ENCODE data around the gene RS1. TPM values are rescaled to one million over a fixed set of nuclear protein-coding genes. Genes with fewer than 3 reads are reported as not detected.

RS1 gene
- total and polyA plus RNA-seq, 2 donors (not counting 3 experiments of a cell fraction or from before 2014, with no cell fraction given): not detected

DNA sequence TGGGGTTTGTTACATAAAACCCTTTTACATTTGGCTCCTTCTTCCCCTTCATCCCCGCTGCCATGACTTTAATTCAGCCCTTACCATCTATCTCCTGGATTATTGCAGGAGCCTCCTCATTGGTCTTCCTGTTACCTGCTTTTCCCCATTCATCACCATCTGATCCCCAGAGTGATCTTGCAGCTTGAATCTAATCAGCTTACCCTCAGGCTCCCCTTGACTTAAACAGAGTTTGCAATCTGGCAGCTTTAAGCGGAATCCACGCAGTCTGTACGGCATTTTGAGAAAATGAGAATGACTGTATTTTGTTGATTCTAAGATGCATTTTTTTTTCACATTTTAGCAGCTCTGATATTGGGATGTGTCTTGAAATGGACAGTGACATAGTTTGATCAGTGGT lies 20.6 kb upstream of the RS1 start:
- DNase-seq (ENCODE audit: low read depth, low spot score) (no peak), FAIRE-seq (no peak)
- Histone ChIP-seq H4K20me1 (replicated peaks; ENCODE audit: control insufficient read depth, extremely low read depth, insufficient read depth, low read length) (no peaks in the 10 kb centered on the region), H3K79me2 (ENCODE audit: control insufficient read depth, insufficient read depth, low read length) (no peaks in the 10 kb centered on the region), H3K9ac (replicated peaks; ENCODE audit: extremely low read depth, insufficient read depth, low read length) (no peak overlapping the region), H3K9me1 (replicated peaks; ENCODE audit: control insufficient read depth, extremely low read depth, insufficient read depth, low read length) (no peaks in the 10 kb centered on the region), H3K27ac (ENCODE audit: insufficient read depth, low read depth, low read length) (no peak overlapping the region), H3K9me3 (replicated peaks; ENCODE audit: control insufficient read depth, insufficient read depth, low read length) (no peaks in the 10 kb centered on the region), H2AFZ (ENCODE audit: low read depth, low read length) (no peak overlapping the region), H3K4me3 (replicated peaks in 1 of 3; ENCODE audit: insufficient read depth in 1 of 3, low read depth in 1 of 3, low read length in 3 of 3) (no peak overlapping the region), H3K27me3 (ENCODE audit: control insufficient read depth in 2 of 2, insufficient read depth in 2 of 2, low read length in 2 of 2) (peaks cover 2% of the 10 kb centered on the region in 2 experiments), H3K4me1 (ENCODE audit: control insufficient read depth, extremely low read depth, insufficient read depth, low read length) (no peaks in the 10 kb centered on the region), H3K36me3 (ENCODE audit: control insufficient read depth in 2 of 2, extremely low read depth in 1 of 2, insufficient read depth in 2 of 2, low read length in 2 of 2) (no peaks in the 10 kb centered on the region), H3K4me2 (ENCODE audit: insufficient read depth, low read length) (no peak overlapping the region)
- intact Hi-C loops (cut with micrococcal nuclease) (loop anchor here (10.0 kb wide), 1 partner anchor 982 kb away; no protein-coding TSS in a partner anchor), dilution Hi-C loops (cut with MboI; ENCODE audit: extremely low pct_ligation_motif_present, low sequenced_read_pairs) (no loop called here)
- ChIA-PET CTCF (no interaction called here), POLR2A (no interaction called here)
- no TSS peak for BruUV-seq (replicated peaks)
- TF ChIP-seq MYC (IDR thresholded peaks at IDR 0.05; ENCODE audit: low read depth, low read length) (no peak), EZH2 (IDR thresholded peaks at IDR 0.05; ENCODE audit: borderline replicate concordance, low read depth, low read length, severe bottlenecking) (no peak), GATA2 (IDR thresholded peaks at IDR 0.05; ENCODE audit: insufficient read depth, insufficient read length, low read depth, low read length) (no peak), POLR2A (IDR thresholded peaks at IDR 0.05; ENCODE audit: low read depth, low read length) (no peak), FOS (IDR thresholded peaks at IDR 0.05; ENCODE audit: borderline replicate concordance, insufficient read depth, low read length) (no peak), POLR2AphosphoS5 (IDR thresholded peaks at IDR 0.05; ENCODE audit: insufficient read depth, low read depth, low read length) (no peak), JUN (IDR thresholded peaks at IDR 0.05; ENCODE audit: borderline replicate concordance, insufficient read depth, insufficient read length, low read depth) (no peak)
- TF ChIP-seq, protein P1, sequence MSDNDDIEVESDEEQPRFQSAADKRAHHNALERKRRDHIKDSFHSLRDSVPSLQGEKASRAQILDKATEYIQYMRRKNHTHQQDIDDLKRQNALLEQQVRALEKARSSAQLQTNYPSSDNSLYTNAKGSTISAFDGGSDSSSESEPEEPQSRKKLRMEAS (IDR thresholded peaks at IDR 0.05; ENCODE audit: insufficient read depth, insufficient read length): no peak
- TF ChIP-seq, protein P2, sequence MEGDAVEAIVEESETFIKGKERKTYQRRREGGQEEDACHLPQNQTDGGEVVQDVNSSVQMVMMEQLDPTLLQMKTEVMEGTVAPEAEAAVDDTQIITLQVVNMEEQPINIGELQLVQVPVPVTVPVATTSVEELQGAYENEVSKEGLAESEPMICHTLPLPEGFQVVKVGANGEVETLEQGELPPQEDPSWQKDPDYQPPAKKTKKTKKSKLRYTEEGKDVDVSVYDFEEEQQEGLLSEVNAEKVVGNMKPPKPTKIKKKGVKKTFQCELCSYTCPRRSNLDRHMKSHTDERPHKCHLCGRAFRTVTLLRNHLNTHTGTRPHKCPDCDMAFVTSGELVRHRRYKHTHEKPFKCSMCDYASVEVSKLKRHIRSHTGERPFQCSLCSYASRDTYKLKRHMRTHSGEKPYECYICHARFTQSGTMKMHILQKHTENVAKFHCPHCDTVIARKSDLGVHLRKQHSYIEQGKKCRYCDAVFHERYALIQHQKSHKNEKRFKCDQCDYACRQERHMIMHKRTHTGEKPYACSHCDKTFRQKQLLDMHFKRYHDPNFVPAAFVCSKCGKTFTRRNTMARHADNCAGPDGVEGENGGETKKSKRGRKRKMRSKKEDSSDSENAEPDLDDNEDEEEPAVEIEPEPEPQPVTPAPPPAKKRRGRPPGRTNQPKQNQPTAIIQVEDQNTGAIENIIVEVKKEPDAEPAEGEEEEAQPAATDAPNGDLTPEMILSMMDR (IDR thresholded peaks at IDR 0.05; ENCODE audit: extremely low read depth in 1 of 2, insufficient read depth in 1 of 2, low read depth in 1 of 2, low read length in 2 of 2): no peak

Data from endothelial cell of umbilical vein (primary cell).